Glutamatergic neuron (in vitro differentiated cells): ENCODE results near the gene CCDC154. TPM values are rescaled to one million over a fixed set of nuclear protein-coding genes. Genes with fewer than 3 reads are reported as not detected.

ENCODE experiments used
- DNase-seq: peaks from one replicate; pipeline ENCODE4 v3.0.0; 2022
- H3K27ac Mint-ChIP-seq: one replicate; pipeline ENCODE4 v1.8.0; 2020; ENCODE audit warnings: mild to moderate bottlenecking, mixed read lengths, inconsistent platforms; ENCODE audit not compliant: unreplicated experiment
- H3K27me3 Mint-ChIP-seq: one replicate; pipeline ENCODE4 v1.8.0; 2020; ENCODE audit warnings: mild to moderate bottlenecking, moderate library complexity, mixed read lengths, inconsistent platforms; ENCODE audit not compliant: unreplicated experiment
- H3K36me3 Mint-ChIP-seq: one replicate; pipeline ENCODE4 v1.8.0; 2020; ENCODE audit warnings: mild to moderate bottlenecking, mixed read lengths, inconsistent platforms; ENCODE audit not compliant: unreplicated experiment
- H3K4me1 Mint-ChIP-seq: one replicate; pipeline ENCODE4 v1.8.0; 2020; ENCODE audit warnings: mild to moderate bottlenecking, low read depth, mixed read lengths, inconsistent platforms; ENCODE audit not compliant: unreplicated experiment
- H3K4me3 Mint-ChIP-seq: one replicate; pipeline ENCODE4 v1.8.0; 2020; ENCODE audit warnings: mild to moderate bottlenecking, mixed read lengths, inconsistent platforms; ENCODE audit not compliant: unreplicated experiment
- H3K9me3 Mint-ChIP-seq: one replicate; pipeline ENCODE4 v1.8.0; 2020; ENCODE audit warnings: mild to moderate bottlenecking, moderate library complexity, mixed read lengths, inconsistent platforms; ENCODE audit not compliant: unreplicated experiment
- total RNA-seq: library from RNA; stranded (reverse); fragmentation: NEBNext Ultra II Directional; extraction: Animal tissue kit (Norgen Biotek cat#: 25700); gene quantifications from one replicate; pipeline ENCODE4 v1.2.1, GENCODE V29; 2021; ENCODE audit not compliant: unreplicated experiment
- TF ChIP-seq, protein P1 (sequence below): fragments of 200-600 bp; sonication (generic); IDR thresholded peaks from one replicate; pipeline ENCODE4 v1.5.0; 2021; ENCODE audit not compliant: partially characterized antibody, unreplicated experiment

The CCDC154 gene
- total RNA-seq, 1 donor from 2014 or later, result 4.2 TPM

DNA sequence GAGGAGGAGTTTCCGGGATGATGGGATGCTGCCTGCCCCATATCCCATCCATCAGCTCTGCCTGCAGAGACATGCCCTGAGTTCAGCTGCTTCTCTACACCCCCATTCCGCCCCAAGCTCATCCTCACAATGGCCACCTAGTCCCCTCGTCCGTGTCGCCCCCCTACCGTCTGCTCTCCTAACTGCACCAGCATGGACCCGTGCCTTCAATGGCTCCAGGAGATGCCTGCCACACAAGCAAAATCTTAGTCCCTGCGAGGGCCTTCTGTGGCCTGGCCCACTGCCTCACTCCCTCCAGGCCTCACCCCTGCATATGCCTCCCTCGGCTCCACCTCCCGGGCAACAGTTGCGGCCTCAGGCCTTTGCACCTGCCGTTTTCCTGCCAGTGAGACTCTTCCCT, 47.0 kb upstream of the CCDC154 start:
- DNase-seq, result no peak
- H3K27ac Mint-ChIP-seq, result no peak overlapping the region
- no peaks in the 10 kb centered on the region for H3K36me3 Mint-ChIP-seq
- H3K9me3 Mint-ChIP-seq, result peaks cover 9% of the 10 kb centered on the region
- peaks cover 8% of the 10 kb centered on the region for H3K27me3 Mint-ChIP-seq
- peaks cover 7% of the 10 kb centered on the region for H3K4me1 Mint-ChIP-seq
- H3K4me3 Mint-ChIP-seq, result no peak overlapping the region
- TF ChIP-seq, protein P1, sequence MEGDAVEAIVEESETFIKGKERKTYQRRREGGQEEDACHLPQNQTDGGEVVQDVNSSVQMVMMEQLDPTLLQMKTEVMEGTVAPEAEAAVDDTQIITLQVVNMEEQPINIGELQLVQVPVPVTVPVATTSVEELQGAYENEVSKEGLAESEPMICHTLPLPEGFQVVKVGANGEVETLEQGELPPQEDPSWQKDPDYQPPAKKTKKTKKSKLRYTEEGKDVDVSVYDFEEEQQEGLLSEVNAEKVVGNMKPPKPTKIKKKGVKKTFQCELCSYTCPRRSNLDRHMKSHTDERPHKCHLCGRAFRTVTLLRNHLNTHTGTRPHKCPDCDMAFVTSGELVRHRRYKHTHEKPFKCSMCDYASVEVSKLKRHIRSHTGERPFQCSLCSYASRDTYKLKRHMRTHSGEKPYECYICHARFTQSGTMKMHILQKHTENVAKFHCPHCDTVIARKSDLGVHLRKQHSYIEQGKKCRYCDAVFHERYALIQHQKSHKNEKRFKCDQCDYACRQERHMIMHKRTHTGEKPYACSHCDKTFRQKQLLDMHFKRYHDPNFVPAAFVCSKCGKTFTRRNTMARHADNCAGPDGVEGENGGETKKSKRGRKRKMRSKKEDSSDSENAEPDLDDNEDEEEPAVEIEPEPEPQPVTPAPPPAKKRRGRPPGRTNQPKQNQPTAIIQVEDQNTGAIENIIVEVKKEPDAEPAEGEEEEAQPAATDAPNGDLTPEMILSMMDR, result no peak

DNA sequence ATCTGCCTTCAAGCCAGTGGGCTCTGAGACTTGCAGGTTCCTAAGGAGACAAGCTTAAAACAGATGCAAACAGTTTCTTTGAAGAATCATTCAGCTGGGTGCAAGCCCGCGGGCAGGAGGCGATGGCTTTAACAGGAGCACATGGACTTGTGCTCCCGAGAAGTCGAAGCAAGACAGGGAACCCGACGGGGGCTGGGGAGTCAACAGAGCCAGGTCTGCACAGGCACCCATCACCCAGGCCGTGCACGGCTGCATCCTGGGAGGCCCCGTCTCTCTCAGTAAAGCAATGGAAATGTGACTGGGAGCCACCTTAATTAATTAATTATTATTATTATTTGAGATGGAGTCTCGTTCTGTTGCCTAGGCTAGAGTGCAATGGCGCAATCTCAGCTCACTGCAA, 44.7 kb upstream of the CCDC154 start:
- H3K4me1 Mint-ChIP-seq, result peaks cover 7% of the 10 kb centered on the region
- TF ChIP-seq, protein P1, result no peak
- peaks cover 5% of the 10 kb centered on the region for H3K9me3 Mint-ChIP-seq
- H3K4me3 Mint-ChIP-seq, result no peak overlapping the region
- DNase-seq, result no peak
- H3K27ac Mint-ChIP-seq, result no peak overlapping the region
- H3K27me3 Mint-ChIP-seq, result peaks cover 6% of the 10 kb centered on the region
- H3K36me3 Mint-ChIP-seq, result no peaks in the 10 kb centered on the region

DNA sequence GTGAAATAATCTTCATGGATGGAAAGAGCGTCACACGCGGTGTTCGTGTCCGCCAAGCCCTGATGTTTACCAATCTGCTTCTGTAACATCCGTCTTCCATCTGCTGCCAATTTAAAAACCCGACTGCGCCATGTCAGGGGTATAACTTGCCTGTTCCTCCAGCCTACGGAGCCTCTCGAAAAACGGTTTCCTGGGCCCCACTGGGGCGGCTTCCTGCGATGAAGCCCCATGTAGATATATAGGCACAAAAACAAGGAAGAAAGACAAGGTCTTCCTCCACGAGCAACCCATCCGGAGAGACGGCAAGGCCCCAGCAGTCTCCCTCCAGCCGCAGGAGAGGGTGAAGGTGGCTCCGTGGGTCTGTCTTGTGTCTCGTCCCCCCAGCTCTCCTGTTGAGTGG, 44.3 kb upstream of the CCDC154 start, which contains the start of gene PTX4:
Gene PTX4, minus strand, starts transcription at position 326 of the 400 bp plus-strand sequence. Its CDS starts 35 bp downstream, at position 291.
- no peak for DNase-seq
- H3K27me3 Mint-ChIP-seq, result peaks cover 6% of the 10 kb centered on the region
- no peaks in the 10 kb centered on the region for H3K36me3 Mint-ChIP-seq
- no peak within 1 kb of the TSS for H3K4me3 Mint-ChIP-seq
- peaks cover 5% of the 10 kb centered on the region for H3K9me3 Mint-ChIP-seq
- TF ChIP-seq, protein P1, result no peak
- H3K27ac Mint-ChIP-seq, result no peak within 1 kb of the TSS
- H3K4me1 Mint-ChIP-seq, result peaks cover 9% of the 10 kb centered on the region

DNA sequence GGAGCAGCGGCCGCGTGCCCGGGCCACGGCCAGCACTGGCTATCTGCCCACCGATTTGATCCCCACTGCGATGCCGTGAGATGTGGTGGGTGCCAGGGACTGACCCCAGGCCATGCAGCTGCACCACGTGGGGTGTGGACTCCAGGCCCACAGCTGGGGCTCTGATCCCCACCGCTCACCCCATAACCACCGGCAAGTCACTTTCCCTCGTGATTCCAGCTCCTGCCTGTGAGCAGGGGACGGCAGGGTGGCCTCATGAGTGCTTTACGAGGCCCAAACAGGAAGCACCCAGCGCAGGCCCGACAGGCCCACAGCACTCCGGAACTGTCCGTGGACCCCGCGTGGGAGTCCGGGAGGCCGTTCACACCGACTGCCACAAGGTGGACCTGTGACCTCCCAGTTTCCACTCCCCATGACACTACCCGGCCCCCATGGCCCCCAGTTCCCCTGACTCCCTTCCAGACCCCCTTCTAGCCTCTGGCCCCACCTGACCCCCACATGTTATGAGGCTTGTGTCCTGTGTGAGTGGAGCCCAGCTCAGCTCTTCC, 43.8 kb upstream of the CCDC154 start:
- peaks cover 5% of the 10 kb centered on the region for H3K9me3 Mint-ChIP-seq
- H3K4me3 Mint-ChIP-seq, result no peak overlapping the region
- H3K4me1 Mint-ChIP-seq, result peaks cover 9% of the 10 kb centered on the region
- DNase-seq, result no peak
- H3K27me3 Mint-ChIP-seq, result peaks cover 7% of the 10 kb centered on the region
- TF ChIP-seq, protein P1, result no peak
- H3K27ac Mint-ChIP-seq, result no peak overlapping the region
- H3K36me3 Mint-ChIP-seq, result no peaks in the 10 kb centered on the region

DNA sequence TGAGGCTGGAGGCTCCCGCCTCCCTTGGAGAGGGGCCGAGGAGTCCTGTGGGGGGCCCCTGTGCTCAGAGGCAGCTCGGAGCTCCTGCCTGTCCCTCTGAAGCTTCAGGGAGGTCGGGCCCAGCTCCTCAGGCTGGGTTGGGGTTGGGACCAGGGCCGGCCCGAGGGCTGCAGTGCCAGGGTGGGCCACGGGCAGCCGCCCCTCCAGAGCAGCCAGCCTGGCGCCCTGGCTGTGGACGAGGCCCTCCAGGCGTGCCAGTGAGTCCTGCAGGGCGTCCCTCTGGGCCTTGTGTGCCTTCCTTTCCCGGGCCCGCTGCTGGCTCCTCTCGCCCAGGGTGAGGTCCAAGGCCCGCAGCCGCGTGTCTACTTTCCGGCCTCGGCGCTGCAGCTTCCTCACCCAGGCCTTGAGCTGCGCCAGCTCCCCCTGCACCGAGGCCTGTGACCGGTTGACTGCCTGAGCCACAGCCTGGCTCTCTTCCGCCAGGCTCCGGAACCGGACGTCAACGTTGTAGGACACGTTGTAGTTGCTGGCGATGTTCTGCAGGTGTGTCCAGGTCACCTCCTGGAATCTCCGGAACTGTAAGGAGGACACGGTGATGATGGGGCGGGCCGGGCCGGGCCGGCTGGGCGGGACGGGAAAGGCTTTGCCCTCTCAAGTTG, 43.2 kb upstream of the CCDC154 start:
- peaks cover 8% of the 10 kb centered on the region for H3K4me1 Mint-ChIP-seq
- H3K27me3 Mint-ChIP-seq, result peaks cover 5% of the 10 kb centered on the region
- H3K4me3 Mint-ChIP-seq, result no peak overlapping the region
- TF ChIP-seq, protein P1, result no peak
- H3K36me3 Mint-ChIP-seq, result no peaks in the 10 kb centered on the region
- H3K27ac Mint-ChIP-seq, result no peak overlapping the region
- H3K9me3 Mint-ChIP-seq, result peaks cover 2% of the 10 kb centered on the region
- no peak for DNase-seq
